GM18909 (cell line): ENCODE measurements around the gene WDR17.

Experiments
- ATAC-seq: cut with Tn5 transposase; IDR thresholded peaks from one replicate; pipeline ENCODE4 v1.9.1; 2021; ENCODE audit warnings: mild to moderate bottlenecking; ENCODE audit not compliant: unreplicated experiment, poor library complexity

WDR17 gene

GRCh38 chr4:176084769-176085168, 19.1 kb downstream of the WDR17 start:
- ATAC-seq = no peak

- peak; percentile 80 for ATAC-seq
Measured at GRCh38 chr4:176090115-176090514, 24.5 kb downstream of the WDR17 start.

GRCh38 chr4:176099314-176099713, 33.7 kb downstream of the WDR17 start:
- no peak for ATAC-seq

- ATAC-seq = no peak
Measured at GRCh38 chr4:176102414-176103063, 36.9 kb downstream of the WDR17 start.

- no peak for ATAC-seq
Measured at GRCh38 chr4:176107695-176108094, 42.1 kb downstream of the WDR17 start.

GRCh38 chr4:176123710-176124407, 58.2 kb downstream of the WDR17 start:
- peak; percentile 100 for ATAC-seq

GRCh38 chr4:176125063-176125462, 59.4 kb downstream of the WDR17 start:
- no peak for ATAC-seq

- no peak for ATAC-seq
Measured at GRCh38 chr4:176134670-176135069, 69.0 kb downstream of the WDR17 start.

GRCh38 chr4:176137631-176138030, 72.0 kb downstream of the WDR17 start:
- ATAC-seq = no peak

GRCh38 chr4:176139518-176139917, 73.9 kb downstream of the WDR17 start:
- ATAC-seq = no peak

GRCh38 chr4:176142253-176142652, 76.6 kb downstream of the WDR17 start:
- ATAC-seq = no peak

- ATAC-seq = no peak
Measured at GRCh38 chr4:176149680-176150355, 84.2 kb downstream of the WDR17 start.

GRCh38 chr4:176150356-176150682, 84.7 kb downstream of the WDR17 start:
- ATAC-seq = peak; percentile 47

- no peak for ATAC-seq
Measured at GRCh38 chr4:176150704-176151103, 85.1 kb downstream of the WDR17 start.

GRCh38 chr4:176153124-176153523, 87.5 kb downstream of the WDR17 start:
- no peak for ATAC-seq

- ATAC-seq = no peak
Measured at GRCh38 chr4:176156656-176157055, 91.0 kb downstream of the WDR17 start.

- ATAC-seq = no peak
Measured at GRCh38 chr4:176163041-176163440, 97.4 kb downstream of the WDR17 start.

- no peak for ATAC-seq
Measured at GRCh38 chr4:176185051-176185450, 119.4 kb downstream of the WDR17 start.

- ATAC-seq = no peak
Measured at GRCh38 chr4:176186067-176186466, 120.4 kb downstream of the WDR17 start.

- no peak for ATAC-seq
Measured at GRCh38 chr4:176186671-176187395, 121.2 kb downstream of the WDR17 start.

GRCh38 chr4:176187624-176188023, 122.0 kb downstream of the WDR17 start:
- ATAC-seq = no peak
